Measurements from ENCODE around the gene FAM234B. TPM values are rescaled to one million over a fixed set of nuclear protein-coding genes. Genes with fewer than 3 reads are reported as not detected.

FAM234B gene
- total RNA-seq, 2 experiments from 2014 or later, result 3.0 to 3.2 TPM

DNA sequence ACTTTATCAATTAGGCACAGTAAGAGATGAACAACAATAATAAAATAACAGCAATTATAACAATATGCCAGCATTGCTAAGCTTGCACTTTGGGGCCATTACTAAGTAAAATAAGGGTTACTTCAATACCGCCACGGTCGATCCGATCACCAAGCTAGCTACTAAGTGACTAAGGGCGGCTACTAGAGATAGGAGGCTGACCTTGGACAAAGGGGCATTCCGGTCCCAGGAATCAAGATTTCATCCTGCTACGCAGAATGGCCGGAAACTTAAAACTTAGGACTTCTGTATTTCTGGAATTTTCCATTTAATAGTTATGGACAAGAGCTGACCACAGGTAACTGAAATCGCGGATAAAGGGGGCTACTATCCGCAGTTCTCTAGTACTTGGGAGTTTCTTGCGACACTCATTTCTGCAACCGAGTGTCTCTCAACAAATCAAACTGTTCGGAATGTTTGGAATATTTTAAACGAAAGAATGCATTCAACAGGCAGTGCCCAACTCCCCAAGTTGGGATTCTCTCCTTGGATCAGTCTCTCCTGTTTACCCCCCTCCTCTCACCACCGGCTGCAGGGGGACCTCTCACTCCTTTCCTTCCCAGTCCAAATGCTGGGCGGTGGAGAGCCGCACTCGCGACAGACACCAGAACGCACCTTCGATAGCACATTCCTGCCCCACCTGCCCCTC lies 44.8 kb upstream of the FAM234B start:
- ChIA-PET CTCF (interaction anchor here (0.8 kb wide), 1 partner anchor 99 kb away, joined by 3 read pairs; no protein-coding TSS in a partner anchor), POLR2A (interaction anchor here (1.0 kb wide), 1 partner anchor 44 kb away, joined by 3 read pairs; the partner anchor contains the start of gene FAM234B)
- H3K4me1 Mint-ChIP-seq (ENCODE audit: low read depth), result peaks cover 42% of the 10 kb centered on the region
- ATAC-seq (ENCODE audit: poor library complexity) (peak; percentile 1), DNase-seq (peak in 1 of 14 experiments; percentile 9)
- H3K36me3 Mint-ChIP-seq (ENCODE audit: low read depth), result peaks cover 14% of the 10 kb centered on the region
- TF ChIP-seq, protein P1, sequence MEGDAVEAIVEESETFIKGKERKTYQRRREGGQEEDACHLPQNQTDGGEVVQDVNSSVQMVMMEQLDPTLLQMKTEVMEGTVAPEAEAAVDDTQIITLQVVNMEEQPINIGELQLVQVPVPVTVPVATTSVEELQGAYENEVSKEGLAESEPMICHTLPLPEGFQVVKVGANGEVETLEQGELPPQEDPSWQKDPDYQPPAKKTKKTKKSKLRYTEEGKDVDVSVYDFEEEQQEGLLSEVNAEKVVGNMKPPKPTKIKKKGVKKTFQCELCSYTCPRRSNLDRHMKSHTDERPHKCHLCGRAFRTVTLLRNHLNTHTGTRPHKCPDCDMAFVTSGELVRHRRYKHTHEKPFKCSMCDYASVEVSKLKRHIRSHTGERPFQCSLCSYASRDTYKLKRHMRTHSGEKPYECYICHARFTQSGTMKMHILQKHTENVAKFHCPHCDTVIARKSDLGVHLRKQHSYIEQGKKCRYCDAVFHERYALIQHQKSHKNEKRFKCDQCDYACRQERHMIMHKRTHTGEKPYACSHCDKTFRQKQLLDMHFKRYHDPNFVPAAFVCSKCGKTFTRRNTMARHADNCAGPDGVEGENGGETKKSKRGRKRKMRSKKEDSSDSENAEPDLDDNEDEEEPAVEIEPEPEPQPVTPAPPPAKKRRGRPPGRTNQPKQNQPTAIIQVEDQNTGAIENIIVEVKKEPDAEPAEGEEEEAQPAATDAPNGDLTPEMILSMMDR (IDR thresholded peaks at IDR 0.05), result no peak
- H3K27me3 ChIP-seq (ENCODE audit: control insufficient read depth in 1 of 2, insufficient read depth in 2 of 2, low read length in 2 of 2), result peaks cover 0 to 3% of the 10 kb centered on the region in 2 experiments
- no peaks in the 10 kb centered on the region for H3K27me3 Mint-ChIP-seq
- peak overlapping the region; percentile 89 for H3K27ac Mint-ChIP-seq
- peak overlapping the region; percentile 93 for H3K4me3 Mint-ChIP-seq
- H3K36me3 ChIP-seq (ENCODE audit: insufficient read depth, low read length), result no peaks in the 10 kb centered on the region
- intact Hi-C loops (cut with DNase I, micrococcal nuclease), result loop anchor here in 1 of 2 experiments (5.0 kb wide), 2 partner anchors 212 to 213 kb away; partner anchors contain the start of gene APOLD1
- peaks cover 29% of the 10 kb centered on the region for H3K4me1 ChIP-seq (ENCODE audit: insufficient read depth, low read length)
- H3K4me3 ChIP-seq (ENCODE audit: low read length), result peak overlapping the region; percentile 83
- no peak overlapping the region for H3K27ac ChIP-seq (ENCODE audit: low read depth in 1 of 2, low read length in 2 of 2)
- H3K9me3 ChIP-seq (ENCODE audit: control insufficient read depth in 1 of 2, insufficient read depth in 1 of 2, low read length in 2 of 2), result no peaks in the 10 kb centered on the region
- no peaks in the 10 kb centered on the region for H3K9me3 Mint-ChIP-seq

DNA sequence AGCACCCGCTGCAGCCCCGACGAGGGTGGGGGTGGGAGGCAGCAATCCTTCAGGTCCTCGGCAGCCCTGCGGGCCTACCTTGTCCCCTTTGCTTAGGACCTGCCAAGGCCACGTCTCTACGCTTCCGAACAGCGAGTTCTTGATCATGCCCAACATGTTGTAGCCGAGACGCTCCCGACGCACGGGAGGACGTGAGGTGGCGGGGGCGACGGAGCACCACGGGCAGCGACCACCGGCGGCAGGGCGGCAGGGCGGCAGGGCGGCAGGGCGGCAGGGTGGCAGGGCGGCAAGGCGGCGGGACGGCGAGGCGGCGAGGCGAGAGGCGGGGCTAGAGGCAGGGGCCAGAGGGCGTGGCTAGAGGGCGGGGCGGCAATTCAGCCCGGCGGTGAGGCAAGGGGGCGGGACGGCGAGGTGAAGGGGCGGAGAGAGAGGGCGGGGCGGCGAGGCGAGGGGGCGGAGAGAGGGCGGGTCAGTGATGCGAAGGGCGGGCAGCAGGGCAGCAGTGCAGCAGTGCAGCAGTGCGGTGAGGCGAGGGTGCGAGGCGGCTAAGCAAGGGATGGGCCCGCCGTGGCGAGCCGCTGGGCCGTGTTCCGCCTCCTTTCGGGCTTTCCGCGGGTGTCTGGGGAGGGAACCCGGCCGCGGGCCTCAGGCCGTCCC lies 44.1 kb upstream of the FAM234B start, which contains the start of gene HEBP1:
Gene HEBP1, minus strand, starts transcription at position 307 of the 657 bp plus-strand sequence. Its CDS starts 151 bp downstream, at position 156.
- DNase-seq (peak; percentile 92 to 98 (median 96)), ATAC-seq (ENCODE audit: poor library complexity) (peak; percentile 87)
- TF ChIP-seq, protein P1 (IDR thresholded peaks at IDR 0.05), result no peak
- Histone ChIP-seq H3K27ac (ENCODE audit: low read depth in 1 of 2, low read length in 2 of 2) (peak within 1 kb of the TSS; percentile 32 to 45), H3K9me3 (ENCODE audit: control insufficient read depth in 1 of 2, insufficient read depth in 1 of 2, low read length in 2 of 2) (no peaks in the 10 kb centered on the region), H3K36me3 (ENCODE audit: insufficient read depth, low read length) (no peaks in the 10 kb centered on the region), H3K4me3 (ENCODE audit: low read length) (peak within 1 kb of the TSS; percentile 95), H3K4me1 (ENCODE audit: insufficient read depth, low read length) (peaks cover 29% of the 10 kb centered on the region), H3K27me3 (ENCODE audit: control insufficient read depth in 1 of 2, insufficient read depth in 2 of 2, low read length in 2 of 2) (peaks cover 0 to 3% of the 10 kb centered on the region in 2 experiments)
- Mint-ChIP-seq H3K27me3 (no peaks in the 10 kb centered on the region), H3K36me3 (ENCODE audit: low read depth) (peaks cover 14% of the 10 kb centered on the region), H3K9me3 (no peaks in the 10 kb centered on the region), H3K4me1 (ENCODE audit: low read depth) (peaks cover 42% of the 10 kb centered on the region), H3K4me3 (peak within 1 kb of the TSS; percentile 93), H3K27ac (peak within 1 kb of the TSS; percentile 89)
- POLR2A ChIA-PET, result interaction anchor here (0.7 to 1.4 kb wide), 3 partner anchors 44 to 274 kb away, joined by 3 to 12 read pairs (median 3); partner anchors contain the start of gene FAM234B
- CTCF ChIA-PET, result no interaction called here
- intact Hi-C loops (cut with DNase I, micrococcal nuclease), result loop anchor here (2.0 to 10.0 kb wide), 5 partner anchors 101 to 1825 kb away; partner anchors contain the start of genes APOLD1 (in 2 of the 2), BORCS5 (in 1 of the 2) and SMIM10L1 (in 1 of the 2)

DNA sequence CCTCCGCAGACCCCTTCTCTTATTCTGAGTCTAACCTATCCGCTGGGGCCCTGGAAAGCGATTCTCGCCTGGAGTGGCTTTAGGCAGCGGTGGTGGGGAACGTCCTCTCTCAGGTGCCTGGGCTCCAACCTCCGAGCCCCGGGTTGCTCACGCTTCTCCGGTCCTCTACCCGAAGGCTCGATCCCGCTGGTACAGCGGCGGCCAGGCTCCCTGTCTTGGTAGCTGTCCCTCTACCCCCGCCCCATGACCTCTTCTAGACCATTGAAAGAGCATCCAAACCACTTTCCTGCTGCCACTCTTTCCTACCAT lies 43.6 kb upstream of the FAM234B start:
- Mint-ChIP-seq H3K9me3 (no peaks in the 10 kb centered on the region), H3K27ac (peak overlapping the region; percentile 89), H3K36me3 (ENCODE audit: low read depth) (peaks cover 14% of the 10 kb centered on the region), H3K4me1 (ENCODE audit: low read depth) (peaks cover 42% of the 10 kb centered on the region), H3K4me3 (peak overlapping the region; percentile 93), H3K27me3 (no peaks in the 10 kb centered on the region)
- intact Hi-C loops (cut with DNase I, micrococcal nuclease), result loop anchor here (2.0 to 10.0 kb wide), 5 partner anchors 100 to 1826 kb away; partner anchors contain the start of genes APOLD1 (in 1 of the 2), BORCS5 (in 1 of the 2) and SMIM10L1 (in 1 of the 2)
- ChIA-PET CTCF (interaction anchor here (0.6 kb wide), 1 partner anchor 323 kb away, joined by 3 read pairs; no protein-coding TSS in a partner anchor), POLR2A (interaction anchor here (0.7 to 1.4 kb wide), 4 partner anchors 44 to 275 kb away, joined by 3 to 12 read pairs (median 3); partner anchors contain the start of gene FAM234B)
- peak overlapping the region; percentile 95 for H3K4me3 ChIP-seq (ENCODE audit: low read length)
- no peaks in the 10 kb centered on the region for H3K36me3 ChIP-seq (ENCODE audit: insufficient read depth, low read length)
- ATAC-seq (ENCODE audit: poor library complexity) (peak; percentile 39), DNase-seq (no peak)
- H3K9me3 ChIP-seq (ENCODE audit: control insufficient read depth in 1 of 2, insufficient read depth in 1 of 2, low read length in 2 of 2), result no peaks in the 10 kb centered on the region
- peaks cover 0 to 3% of the 10 kb centered on the region in 2 experiments for H3K27me3 ChIP-seq (ENCODE audit: control insufficient read depth in 1 of 2, insufficient read depth in 2 of 2, low read length in 2 of 2)
- peaks cover 29% of the 10 kb centered on the region for H3K4me1 ChIP-seq (ENCODE audit: insufficient read depth, low read length)
- TF ChIP-seq, protein P1 (IDR thresholded peaks at IDR 0.05), result no peak
- peak overlapping the region; percentile 32 to 45 for H3K27ac ChIP-seq (ENCODE audit: low read depth in 1 of 2, low read length in 2 of 2)
